SU-DHL-6 (cell line): Measurements from ENCODE around the gene NAT16.
A peak's percentile ranks its signal among the peaks of the same experiment; 100 is the strongest.

ENCODE experiments used
- H2AFZ ChIP-seq: fragments of 200-600 bp; sonication (generic); 2 replicates; pipeline ENCODE4 v1.6.1; 2014; ENCODE audit warnings: low read depth, mild to moderate bottlenecking, moderate library complexity, mixed read lengths, antibody characterized with exemption, low read length; ENCODE audit not compliant: severe bottlenecking
- H3F3A ChIP-seq: fragments of 200-600 bp; shearing (Covaris generic); 2 replicates; pipeline ENCODE4 v1.6.0; 2016; ENCODE audit warnings: antibody characterized with exemption, mild to moderate bottlenecking; ENCODE audit not compliant: insufficient read depth
- H3K27ac ChIP-seq: fragments of 200-600 bp; sonication (generic); 2 replicates; pipeline ENCODE4 v1.5.1; 2016; ENCODE audit warnings: low read depth, mild to moderate bottlenecking, low read length, moderate library complexity, mixed read lengths
- H3K27me3 ChIP-seq: fragments of 200-600 bp; sonication (generic), shearing (Covaris generic); 2 replicates; pipeline ENCODE4 v1.6.0; 2014; ENCODE audit warnings: mild to moderate bottlenecking, low read length
- H3K36me3 ChIP-seq: fragments of 200-600 bp; sonication (generic); 2 replicates; pipeline ENCODE4 v1.6.1; 2014; ENCODE audit warnings: mild to moderate bottlenecking, low read length, mixed read lengths
- H3K4me2 ChIP-seq: fragments of 300-600, 200-600 bp; shearing (Covaris generic), sonication (generic); 2 replicates; pipeline ENCODE4 v1.6.0; 2014; ENCODE audit warnings: low read length, low read depth, mild to moderate bottlenecking; ENCODE audit not compliant: poor library complexity, severe bottlenecking
- H3K4me3 ChIP-seq: fragments of 200-600 bp; sonication (generic); 2 replicates; pipeline ENCODE4 v1.5.1; 2014; ENCODE audit warnings: antibody characterized with exemption, low read length, mild to moderate bottlenecking, mixed read lengths; ENCODE audit not compliant: insufficient read depth, poor library complexity, severe bottlenecking
- H3K79me2 ChIP-seq: fragments of 200-600 bp; sonication (generic); 2 replicates; pipeline ENCODE4 v1.6.1; 2014; ENCODE audit warnings: mild to moderate bottlenecking, low read length, moderate library complexity; ENCODE audit not compliant: insufficient read depth
- H3K9ac ChIP-seq: fragments of 200-600 bp; sonication (generic); 2 replicates; pipeline ENCODE4 v1.7.0; 2014; ENCODE audit warnings: mild to moderate bottlenecking, low read length
- H3K9me2 ChIP-seq: fragments of 200-600 bp; sonication (generic); replicated peaks from 2 replicates; pipeline ENCODE4 v1.6.1; 2014; ENCODE audit warnings: low read length; ENCODE audit not compliant: insufficient read depth
- H3K9me3 ChIP-seq: fragments of 200-600 bp; sonication (generic); 2 replicates; pipeline ENCODE4 v1.6.1; 2014; ENCODE audit warnings: low read length, mixed read lengths; ENCODE audit not compliant: insufficient read depth
- H4K20me1 ChIP-seq: fragments of 200-600 bp; sonication (generic); 2 replicates; pipeline ENCODE4 v1.6.1; 2014; ENCODE audit warnings: low read depth, mild to moderate bottlenecking, antibody characterized with exemption, low read length, moderate library complexity, mixed read lengths
- EZH2phosphoT487 ChIP-seq: fragments of 200-600 bp; sonication (generic), shearing (Covaris generic); conservative IDR thresholded peaks from 2 replicates; pipeline ENCODE4 v1.6.1; 2018; ENCODE audit warnings: mild to moderate bottlenecking, antibody characterized with exemption, low read length, moderate library complexity, mixed read lengths
- TF ChIP-seq, protein P1 (sequence below): fragments of 200-600 bp; sonication (generic); IDR thresholded peaks from one replicate; pipeline ENCODE4 v1.5.1; 2017; ENCODE audit warnings: antibody characterized with exemption, mild to moderate bottlenecking, low read length, moderate library complexity; ENCODE audit not compliant: insufficient read depth, poor library complexity, severe bottlenecking

NAT16 gene

GRCh38 chr7:101169110-101169837, 10.8 kb downstream of the NAT16 start:
- H2AFZ ChIP-seq: no peak overlapping the region

GRCh38 chr7:101168412-101169049, 11.6 kb downstream of the NAT16 start:
- Histone ChIP-seq H3K27me3 (no peaks in the 10 kb centered on the region), H3F3A (no peaks in the 10 kb centered on the region), H3K4me2 (no peak overlapping the region), H3K4me3 (no peak overlapping the region), H3K9me2 (no peaks in the 10 kb centered on the region), H2AFZ (no peak overlapping the region), H3K79me2 (no peaks in the 10 kb centered on the region), H3K9me3 (no peaks in the 10 kb centered on the region), H4K20me1 (no peaks in the 10 kb centered on the region), H3K9ac (no peak overlapping the region), H3K27ac (no peak overlapping the region), H3K36me3 (no peaks in the 10 kb centered on the region)
- TF ChIP-seq, protein P1, sequence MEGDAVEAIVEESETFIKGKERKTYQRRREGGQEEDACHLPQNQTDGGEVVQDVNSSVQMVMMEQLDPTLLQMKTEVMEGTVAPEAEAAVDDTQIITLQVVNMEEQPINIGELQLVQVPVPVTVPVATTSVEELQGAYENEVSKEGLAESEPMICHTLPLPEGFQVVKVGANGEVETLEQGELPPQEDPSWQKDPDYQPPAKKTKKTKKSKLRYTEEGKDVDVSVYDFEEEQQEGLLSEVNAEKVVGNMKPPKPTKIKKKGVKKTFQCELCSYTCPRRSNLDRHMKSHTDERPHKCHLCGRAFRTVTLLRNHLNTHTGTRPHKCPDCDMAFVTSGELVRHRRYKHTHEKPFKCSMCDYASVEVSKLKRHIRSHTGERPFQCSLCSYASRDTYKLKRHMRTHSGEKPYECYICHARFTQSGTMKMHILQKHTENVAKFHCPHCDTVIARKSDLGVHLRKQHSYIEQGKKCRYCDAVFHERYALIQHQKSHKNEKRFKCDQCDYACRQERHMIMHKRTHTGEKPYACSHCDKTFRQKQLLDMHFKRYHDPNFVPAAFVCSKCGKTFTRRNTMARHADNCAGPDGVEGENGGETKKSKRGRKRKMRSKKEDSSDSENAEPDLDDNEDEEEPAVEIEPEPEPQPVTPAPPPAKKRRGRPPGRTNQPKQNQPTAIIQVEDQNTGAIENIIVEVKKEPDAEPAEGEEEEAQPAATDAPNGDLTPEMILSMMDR: no peak

More at GRCh38 chr7:101169110-101169837, 10.8 kb downstream of the NAT16 start:
- Histone ChIP-seq H3K27ac (no peak overlapping the region), H3K36me3 (no peaks in the 10 kb centered on the region), H3K9me2 (no peaks in the 10 kb centered on the region), H3K9ac (no peak overlapping the region), H3K27me3 (no peaks in the 10 kb centered on the region), H3K4me3 (no peak overlapping the region), H4K20me1 (no peaks in the 10 kb centered on the region), H3F3A (no peaks in the 10 kb centered on the region), H3K79me2 (no peaks in the 10 kb centered on the region), H3K9me3 (no peaks in the 10 kb centered on the region), H3K4me2 (peak overlapping the region; percentile 9)
- no peak for TF ChIP-seq EZH2phosphoT487
- TF ChIP-seq, protein P1: no peak

DNA sequence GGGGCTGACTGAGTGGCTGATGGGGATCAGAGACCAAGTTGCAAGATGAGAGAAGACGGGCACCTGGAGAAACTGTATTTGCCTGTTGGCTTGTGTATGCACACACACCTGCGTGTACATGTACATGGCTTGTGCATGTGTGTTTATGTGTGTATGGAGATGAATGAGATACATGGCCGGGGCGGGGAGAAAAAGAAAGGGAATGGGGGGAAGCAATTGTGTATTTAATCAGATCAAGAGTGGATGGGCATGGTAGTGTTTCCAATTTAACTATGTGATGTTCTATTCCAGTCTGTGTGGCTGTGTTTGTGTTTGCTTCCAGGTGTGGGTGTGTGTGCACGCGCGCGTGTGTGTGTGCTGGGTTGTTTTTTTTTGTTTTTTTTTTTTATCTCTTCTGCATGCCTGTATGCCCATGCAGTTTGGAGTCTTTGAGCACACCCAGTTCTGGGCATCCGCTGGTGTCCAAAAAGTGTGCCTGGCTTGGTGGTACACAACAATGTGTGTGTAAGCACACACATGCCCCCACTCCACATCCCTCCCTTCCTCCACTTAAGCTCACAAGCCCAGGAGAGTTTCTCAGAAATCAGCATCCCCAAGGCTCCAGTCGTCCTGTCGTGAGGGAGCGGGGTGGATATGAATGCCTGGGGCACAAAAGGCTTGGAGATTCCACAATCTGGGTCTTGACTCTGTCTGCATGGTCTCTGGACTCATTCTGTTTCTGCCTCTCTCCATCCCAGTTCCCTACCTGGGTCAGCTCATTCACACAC, 12.3 kb downstream of the NAT16 start:
- TF ChIP-seq, protein P1: no peak
- TF ChIP-seq EZH2phosphoT487: no peak
- Histone ChIP-seq H3K4me2 (no peak overlapping the region), H3K9me3 (no peaks in the 10 kb centered on the region), H3K9ac (no peak overlapping the region), H3K79me2 (no peaks in the 10 kb centered on the region), H3F3A (no peaks in the 10 kb centered on the region), H2AFZ (no peak overlapping the region), H3K27me3 (no peaks in the 10 kb centered on the region), H3K36me3 (no peaks in the 10 kb centered on the region), H3K9me2 (no peaks in the 10 kb centered on the region), H3K27ac (no peak overlapping the region), H3K4me3 (no peak overlapping the region), H4K20me1 (no peaks in the 10 kb centered on the region)
